HFF-Myc (cell line): ENCODE data around the gene DDAH1.

Source experiments
- DNase-seq: peaks from one replicate; pipeline ENCODE4 v3.0.0-alpha.2; 2011; ENCODE audit warnings: low read depth; ENCODE audit errors: extremely low read depth
- H3K4me3 ChIP-seq: replicated peaks from 2 replicates; pipeline ENCODE4 v1.5.1; 2011; ENCODE audit warnings: low read depth, mild to moderate bottlenecking, control low read depth, low read length
- TF ChIP-seq, protein P1 (sequence below): IDR thresholded peaks from 2 replicates; pipeline ENCODE4 v1.5.1; 2012; ENCODE audit warnings: mild to moderate bottlenecking, low read depth, low read length, control low read depth; ENCODE audit errors: missing control alignments

Gene DDAH1

DNA sequence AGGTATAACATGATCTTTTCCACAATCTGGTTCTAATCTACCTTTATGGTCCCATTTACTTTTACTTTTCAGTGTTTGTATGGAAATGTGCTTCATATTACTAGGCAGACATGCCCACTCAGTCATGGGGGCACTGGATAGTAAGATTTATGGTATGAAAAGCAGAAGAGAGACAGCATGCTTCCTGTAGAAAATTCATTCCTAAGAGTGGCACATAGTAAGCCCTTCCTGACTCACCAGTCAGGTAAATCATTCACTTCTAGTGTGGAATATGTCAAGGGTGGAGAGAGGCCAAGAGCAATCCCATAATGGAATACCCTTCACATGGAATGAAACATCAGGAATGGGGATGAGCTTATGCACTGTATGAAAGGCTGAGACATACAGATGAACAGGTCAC lies 139.0 kb downstream of the DDAH1 start:
- H3K4me3 ChIP-seq, result no peak overlapping the region
- DNase-seq, result no peak
- TF ChIP-seq, protein P1, sequence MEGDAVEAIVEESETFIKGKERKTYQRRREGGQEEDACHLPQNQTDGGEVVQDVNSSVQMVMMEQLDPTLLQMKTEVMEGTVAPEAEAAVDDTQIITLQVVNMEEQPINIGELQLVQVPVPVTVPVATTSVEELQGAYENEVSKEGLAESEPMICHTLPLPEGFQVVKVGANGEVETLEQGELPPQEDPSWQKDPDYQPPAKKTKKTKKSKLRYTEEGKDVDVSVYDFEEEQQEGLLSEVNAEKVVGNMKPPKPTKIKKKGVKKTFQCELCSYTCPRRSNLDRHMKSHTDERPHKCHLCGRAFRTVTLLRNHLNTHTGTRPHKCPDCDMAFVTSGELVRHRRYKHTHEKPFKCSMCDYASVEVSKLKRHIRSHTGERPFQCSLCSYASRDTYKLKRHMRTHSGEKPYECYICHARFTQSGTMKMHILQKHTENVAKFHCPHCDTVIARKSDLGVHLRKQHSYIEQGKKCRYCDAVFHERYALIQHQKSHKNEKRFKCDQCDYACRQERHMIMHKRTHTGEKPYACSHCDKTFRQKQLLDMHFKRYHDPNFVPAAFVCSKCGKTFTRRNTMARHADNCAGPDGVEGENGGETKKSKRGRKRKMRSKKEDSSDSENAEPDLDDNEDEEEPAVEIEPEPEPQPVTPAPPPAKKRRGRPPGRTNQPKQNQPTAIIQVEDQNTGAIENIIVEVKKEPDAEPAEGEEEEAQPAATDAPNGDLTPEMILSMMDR, result no peak

DNA sequence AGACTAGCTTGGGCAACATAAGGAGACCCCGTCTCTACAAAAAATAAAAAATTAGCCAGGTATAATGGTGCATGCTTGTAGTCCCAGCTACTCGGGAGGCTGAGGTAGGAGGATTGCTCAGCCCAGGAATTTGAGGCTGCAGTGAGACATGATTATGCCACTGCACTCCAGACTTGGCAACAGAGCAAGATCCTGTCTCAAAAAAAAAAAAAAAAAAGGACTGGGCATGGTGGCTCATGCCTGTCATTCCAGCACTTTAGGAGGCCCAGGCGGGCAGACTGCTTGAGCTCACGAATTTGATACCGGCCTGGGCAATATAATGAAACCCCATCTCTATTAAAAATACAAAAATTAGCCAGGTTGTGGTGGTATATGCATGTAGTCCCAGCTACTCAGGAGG lies 141.2 kb downstream of the DDAH1 start:
- no peak overlapping the region for H3K4me3 ChIP-seq
- DNase-seq, result no peak
- TF ChIP-seq, protein P1, result no peak

DNA sequence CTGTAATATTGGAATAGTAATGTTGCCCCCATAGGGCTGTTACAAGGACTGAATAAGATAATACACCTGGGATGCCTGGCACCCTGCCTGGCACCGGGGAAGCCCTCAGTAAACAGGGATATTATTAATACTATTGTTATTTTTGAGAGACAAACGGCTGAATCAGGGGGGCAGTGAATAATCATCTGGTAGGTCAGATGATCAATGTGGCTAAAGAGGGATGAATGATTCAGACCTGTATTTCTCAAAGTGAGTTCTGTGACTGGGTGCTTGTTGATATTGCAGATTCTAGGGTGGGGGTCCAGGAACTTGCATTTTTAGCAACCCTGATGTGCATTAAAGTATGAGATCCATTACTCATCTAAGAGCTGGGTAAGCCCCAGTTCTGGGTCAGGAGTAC lies 142.3 kb downstream of the DDAH1 start:
- no peak for DNase-seq
- TF ChIP-seq, protein P1, result no peak

DNA sequence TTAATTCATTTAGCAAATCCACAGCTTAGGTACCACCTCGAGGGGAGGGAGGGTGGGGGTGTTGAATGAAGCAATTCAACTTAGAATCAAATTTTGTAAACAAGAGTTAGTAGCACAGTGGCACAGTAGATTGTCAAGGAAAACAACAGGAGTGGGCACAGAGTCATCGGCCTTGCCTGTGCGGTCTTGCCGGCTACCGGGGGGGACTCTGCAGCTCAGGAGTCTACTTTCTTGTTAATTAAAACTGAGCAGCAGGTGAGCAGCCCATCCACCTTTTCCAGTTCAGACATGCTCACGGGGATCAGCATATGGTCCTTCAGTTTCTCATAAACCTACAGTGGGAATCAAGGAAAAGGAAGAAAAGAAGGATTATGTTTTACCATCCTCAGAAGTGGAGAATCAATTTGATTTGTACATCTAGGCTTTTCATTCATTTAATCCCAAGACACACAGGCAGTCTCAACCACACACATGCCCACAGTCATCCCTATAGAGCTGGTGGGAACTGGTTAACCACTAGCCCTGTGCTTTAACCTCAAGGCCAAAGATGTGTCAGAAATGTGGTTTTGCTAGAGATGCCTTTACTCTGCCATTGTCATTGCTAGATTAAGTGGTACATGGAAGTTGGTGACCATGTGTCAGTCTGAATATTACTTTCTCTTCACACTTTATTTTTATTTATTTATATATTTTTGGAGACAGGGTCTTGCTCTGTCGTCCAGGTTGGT lies 143.6 kb downstream of the DDAH1 start:
- H3K4me3 ChIP-seq, result no peak overlapping the region
- no peak for DNase-seq
- TF ChIP-seq, protein P1, result no peak

More for the DNA sequence above, 142.3 kb downstream of the DDAH1 start:
- no peak overlapping the region for H3K4me3 ChIP-seq

DNA sequence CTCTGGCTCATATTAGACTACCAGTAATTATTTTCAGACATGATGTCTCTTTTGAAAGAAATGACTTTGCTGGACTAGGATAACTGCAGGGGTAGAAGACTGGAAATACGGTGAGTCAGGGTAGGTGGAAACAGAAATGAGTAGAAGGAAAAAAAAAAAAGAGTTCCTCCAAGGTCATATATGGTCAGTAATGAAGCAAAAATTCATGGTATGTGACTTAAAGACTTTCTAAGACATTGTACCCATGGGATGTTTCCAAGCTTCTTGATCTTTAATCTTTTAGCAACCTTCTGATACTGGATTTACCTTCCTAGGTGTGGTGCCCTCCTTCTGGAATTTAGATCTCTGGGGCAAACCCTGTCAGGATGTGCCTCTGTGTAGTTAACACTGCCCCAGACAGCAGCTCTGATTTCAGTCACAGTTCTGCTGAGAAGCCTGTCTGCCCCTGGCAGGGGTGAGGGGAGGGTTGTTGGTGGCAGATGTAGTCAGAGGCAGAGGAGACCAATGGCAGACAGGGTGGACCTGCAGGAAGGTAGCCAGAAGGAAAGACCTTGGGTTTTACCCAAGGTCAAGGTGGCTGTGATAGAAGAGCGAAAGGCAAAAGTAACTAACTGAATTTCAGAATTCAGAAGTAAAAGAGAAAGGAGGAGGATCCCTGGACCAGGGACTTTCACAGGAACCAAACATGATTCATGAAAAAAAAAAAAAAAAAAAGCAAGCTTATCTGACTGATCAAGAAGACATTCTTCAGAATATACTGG lies 144.4 kb downstream of the DDAH1 start:
- no peak overlapping the region for H3K4me3 ChIP-seq
- DNase-seq, result no peak
- TF ChIP-seq, protein P1, result no peak

DNA sequence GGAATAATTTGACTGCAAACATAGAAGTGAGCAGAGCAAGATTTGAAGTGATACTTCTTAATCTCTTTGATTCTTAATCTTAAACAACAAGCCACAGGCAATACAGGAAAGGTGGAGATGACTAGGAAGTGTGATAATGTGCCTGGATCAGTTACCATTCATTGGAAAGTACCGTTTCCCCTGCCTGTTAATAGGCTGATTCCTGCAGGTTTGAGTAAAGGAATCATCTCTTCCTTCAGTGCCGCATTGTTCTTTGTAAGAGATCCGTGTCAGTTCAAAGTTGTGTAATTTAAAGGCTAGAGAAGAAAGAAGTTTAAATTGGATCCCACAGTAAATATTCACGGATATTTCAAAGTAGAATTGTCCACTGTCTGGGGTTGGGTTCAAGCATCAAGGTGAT lies 145.0 kb downstream of the DDAH1 start:
- TF ChIP-seq, protein P1, result no peak
- no peak overlapping the region for H3K4me3 ChIP-seq
- no peak for DNase-seq
